Naive thymus-derived CD4-positive, alpha-beta T cell (primary cell): Measurements from ENCODE around the gene L3MBTL2. TPM values are rescaled to one million over a fixed set of nuclear protein-coding genes. Genes with fewer than 3 reads are reported as not detected.

ENCODE experiments used
- ATAC-seq: fragments of 150-1000 bp; cut with Tn5 transposase; 2 replicates; pipeline ENCODE4 v1.10.0; 2021; ENCODE audit warnings: mild to moderate bottlenecking, moderate library complexity
- CTCF ChIA-PET: fragments of 350-600 bp; sonication (Branson Sonifier 250); formaldehyde crosslinking; loops from one replicate; lab custom pipeline; 2021; ENCODE audit warnings: antibody characterized with exemption; lab: Charles Lee
- POLR2A ChIA-PET: fragments of 350-600 bp; sonication (Branson Sonifier 250); formaldehyde crosslinking; loops from one replicate; lab custom pipeline; 2021; ENCODE audit warnings: antibody characterized with exemption, inconsistent platforms; lab: Charles Lee
- DNase-seq, 9 donors: peaks; one replicate each; pipeline versions ENCODE4 v3.0.0 to v3.0.0-alpha.2; 2020 to 2022; ENCODE audit warnings: mixed read lengths in 1 of 9
- H3K27ac ChIP-seq: one replicate; pipeline ENCODE4 v1.7.0; 2013; ENCODE audit warnings: mild to moderate bottlenecking, low read depth, low read length, moderate library complexity
- H3K27me3 ChIP-seq, 2 donors: one replicate each; pipeline ENCODE4 v1.7.0; 2013; ENCODE audit warnings: low read length in 2 of 2, mild to moderate bottlenecking in 2 of 2, moderate library complexity in 2 of 2; ENCODE audit not compliant: control insufficient read depth in 2 of 2, insufficient read depth in 2 of 2
- H3K36me3 ChIP-seq, 3 experiments: 1 replicate in 2 of 3; 2 replicates in 1 of 3; pipeline ENCODE4 v1.7.0; 2013; ENCODE audit warnings: low read length in 3 of 3, mild to moderate bottlenecking in 3 of 3, moderate library complexity in 1 of 3; ENCODE audit not compliant: insufficient read depth in 3 of 3, control insufficient read depth in 2 of 3
- H3K4me1 ChIP-seq, 2 donors: one replicate each; pipeline ENCODE4 v1.7.0; 2013; ENCODE audit warnings: low read length in 2 of 2, mild to moderate bottlenecking in 2 of 2, moderate library complexity in 1 of 2; ENCODE audit not compliant: control insufficient read depth in 2 of 2, insufficient read depth in 2 of 2
- H3K4me3 ChIP-seq: 2 replicates; pipeline ENCODE4 v1.7.0; 2013; ENCODE audit warnings: mild to moderate bottlenecking, low read length
- H3K9me3 ChIP-seq, 3 experiments: 1 replicate in 2 of 3; 2 replicates in 1 of 3; pipeline ENCODE4 v1.7.0; 2013; ENCODE audit warnings: low read length in 3 of 3; ENCODE audit not compliant: control insufficient read depth in 2 of 3
- H3K27ac Mint-ChIP-seq, 9 donors: one replicate each; pipeline ENCODE4 v1.8.0; 2020 to 2022; ENCODE audit warnings: mixed read lengths in 9 of 9, mild to moderate bottlenecking in 8 of 9, moderate library complexity in 5 of 9, inconsistent platforms in 2 of 9
- H3K27me3 Mint-ChIP-seq, 5 donors: one replicate each; pipeline ENCODE4 v1.8.0; 2021 to 2022; ENCODE audit warnings: mixed read lengths in 5 of 5, mild to moderate bottlenecking in 1 of 5
- H3K36me3 Mint-ChIP-seq, 5 donors: one replicate each; pipeline ENCODE4 v1.8.0; 2020 to 2022; ENCODE audit warnings: mixed read lengths in 5 of 5, mild to moderate bottlenecking in 3 of 5, inconsistent platforms in 1 of 5
- H3K4me1 Mint-ChIP-seq, 7 donors: one replicate each; pipeline ENCODE4 v1.8.0; 2020 to 2022; ENCODE audit warnings: mixed read lengths in 7 of 7, mild to moderate bottlenecking in 3 of 7, inconsistent platforms in 1 of 7
- H3K4me3 Mint-ChIP-seq, 10 donors: one replicate each; pipeline ENCODE4 v1.8.0; 2020 to 2022; ENCODE audit warnings: mild to moderate bottlenecking in 10 of 10, mixed read lengths in 10 of 10, moderate library complexity in 6 of 10, inconsistent platforms in 2 of 10
- H3K9me3 Mint-ChIP-seq, 11 donors: one replicate each; pipeline ENCODE4 v1.8.0; 2020 to 2022; ENCODE audit warnings: mixed read lengths in 11 of 11, mild to moderate bottlenecking in 4 of 11, inconsistent platforms in 1 of 11, moderate library complexity in 1 of 11
- intact Hi-C, 2 donors: fragments of 100-400 bp; cut with micrococcal nuclease; formaldehyde crosslinking; loops; one replicate each; pipeline ENCODE4 v1.15.1; 2023
- polyA plus RNA-seq, 2 donors: library from polyadenylated mRNA; unstranded; fragments of 300-500 nt; fragmentation: Illumina TruSeq; gene quantifications; one replicate each; pipeline ENCODE4 v1.2.3, GENCODE V29; 2021
- total RNA-seq, 6 experiments: library from RNA in 5 of 6; stranded (reverse) in 5 of 6; gene quantifications; 1 replicate in 5 of 6; 2 replicates in 1 of 6; pipeline ENCODE4 v1.2.3 and lab custom pipeline; 2021 to 2026

L3MBTL2 gene
- total RNA-seq (10 to 100 TPM; 31.6 to 45.9 (median 43.3) TPM), polyA plus RNA-seq (10 to 100 TPM; 31.8 to 42.3 TPM), total RNA-seq (lab: John Stamatoyannopoulos, UW) (67.0 reads per million, percentile 77 among the genes with 10 or more reads in this experiment)

- intact Hi-C loops: loop anchor here (1.0 to 10.0 kb wide), 13 partner anchors 8 to 570 kb away; partner anchors contain the start of genes RANGAP1 (in 2 of the 2), RBX1 (in 2 of the 2), TEF (in 2 of the 2) and DESI1 (in 1 of the 2)
- POLR2A ChIA-PET: no interaction called here
- H3K9me3 ChIP-seq: no peaks in the 10 kb centered on the region
- Mint-ChIP-seq H3K27ac (peak within 1 kb of the TSS; percentile 88 to 98 (median 92)), H3K36me3 (peaks cover 0 to 9% (median 5%) of the 10 kb centered on the region in 5 donors), H3K27me3 (peaks cover 0 to 26% (median 0%) of the 10 kb centered on the region in 5 donors), H3K9me3 (no peaks in the 10 kb centered on the region), H3K4me1 (peaks cover 10 to 40% (median 36%) of the 10 kb centered on the region in 7 donors), H3K4me3 (peak within 1 kb of the TSS; percentile 87 to 100 (median 96))
- CTCF ChIA-PET: no interaction called here
- peak within 1 kb of the TSS; percentile 85 for H3K27ac ChIP-seq
- H3K27me3 ChIP-seq: no peaks in the 10 kb centered on the region
- peak; percentile 89 to 99 (median 97) for DNase-seq
- peak; percentile 100 for ATAC-seq
- peaks cover 0 to 17% (median 0%) of the 10 kb centered on the region in 3 experiments for H3K36me3 ChIP-seq
- peak within 1 kb of the TSS; percentile 94 for H3K4me3 ChIP-seq
- peaks cover 4 to 10% of the 10 kb centered on the region in 2 donors for H3K4me1 ChIP-seq
Measured at GRCh38 chr22:41204992-41205900, at the start of gene L3MBTL2. Gene L3MBTL2 (plus strand): TSS chr22:41205312. CDS start chr22:41205363, 51 bp downstream.

- CTCF ChIA-PET: interaction anchor here (0.8 kb wide), 1 partner anchor 234 kb away, joined by 3 read pairs; no protein-coding TSS in a partner anchor
- H3K4me1 ChIP-seq: no peaks in the 10 kb centered on the region
- Mint-ChIP-seq H3K27me3 (no peaks in the 10 kb centered on the region), H3K4me1 (peaks cover 0 to 8% (median 0%) of the 10 kb centered on the region in 7 donors), H3K36me3 (peaks cover 0 to 44% (median 33%) of the 10 kb centered on the region in 5 donors), H3K4me3 (no peak overlapping the region), H3K27ac (peak overlapping the region in 2 of 9 donors; percentile 20 to 54), H3K9me3 (peaks cover 0 to 1% (median 0%) of the 10 kb centered on the region in 11 donors)
- intact Hi-C loops: no loop called here
- ATAC-seq: no peak
- H3K36me3 ChIP-seq: peaks cover 50 to 100% (median 64%) of the 10 kb centered on the region in 3 experiments
- no peak for DNase-seq
- H3K9me3 ChIP-seq: no peaks in the 10 kb centered on the region
- no peak overlapping the region for H3K27ac ChIP-seq
- no peaks in the 10 kb centered on the region for H3K27me3 ChIP-seq
- POLR2A ChIA-PET: no interaction called here
- no peak overlapping the region for H3K4me3 ChIP-seq
Measured at GRCh38 chr22:41157083-41157482, 48.0 kb upstream of the L3MBTL2 start.

- ChIA-PET CTCF (interaction anchor here (0.6 kb wide), 1 partner anchor 14 kb away, joined by 5 read pairs; no protein-coding TSS in a partner anchor), POLR2A (interaction anchor here (0.6 kb wide), 1 partner anchor 10 kb away, joined by 3 read pairs; no protein-coding TSS in a partner anchor)
- no peaks in the 10 kb centered on the region for H3K9me3 ChIP-seq
- no peaks in the 10 kb centered on the region for H3K27me3 ChIP-seq
- H3K9me3 Mint-ChIP-seq: no peaks in the 10 kb centered on the region
- no peak for ATAC-seq
- no peak overlapping the region for H3K27ac ChIP-seq
- intact Hi-C loops: no loop called here
- H3K36me3 Mint-ChIP-seq: peaks cover 15 to 50% (median 41%) of the 10 kb centered on the region in 5 donors
- H3K4me3 ChIP-seq: no peak overlapping the region
- no peak overlapping the region for H3K4me3 Mint-ChIP-seq
- no peaks in the 10 kb centered on the region for H3K4me1 ChIP-seq
- H3K36me3 ChIP-seq: peaks cover 20 to 83% (median 25%) of the 10 kb centered on the region in 3 experiments
- no peaks in the 10 kb centered on the region for H3K27me3 Mint-ChIP-seq
- H3K4me1 Mint-ChIP-seq: peaks cover 0 to 11% (median 6%) of the 10 kb centered on the region in 7 donors
- peak overlapping the region in 4 of 9 donors; percentile 1 to 53 (median 18) for H3K27ac Mint-ChIP-seq
- DNase-seq: no peak
Measured at GRCh38 chr22:41169157-41169556, 36.0 kb upstream of the L3MBTL2 start.

GRCh38 chr22:41171996-41172395 is 33.1 kb upstream of the L3MBTL2 start:
- H3K9me3 ChIP-seq: no peaks in the 10 kb centered on the region
- H3K4me1 Mint-ChIP-seq: peaks cover 4 to 33% (median 28%) of the 10 kb centered on the region in 7 donors
- peaks cover 15 to 55% (median 42%) of the 10 kb centered on the region in 5 donors for H3K36me3 Mint-ChIP-seq
- peaks cover 20 to 84% (median 26%) of the 10 kb centered on the region in 3 experiments for H3K36me3 ChIP-seq
- H3K4me3 ChIP-seq: no peak overlapping the region
- intact Hi-C loops: no loop called here
- no peak overlapping the region for H3K27ac ChIP-seq
- ATAC-seq: no peak
- no peaks in the 10 kb centered on the region for H3K9me3 Mint-ChIP-seq
- H3K27me3 ChIP-seq: no peaks in the 10 kb centered on the region
- ChIA-PET CTCF (no interaction called here), POLR2A (interaction anchor here (0.7 to 0.8 kb wide), 2 partner anchors 24 to 754 kb away, joined by 3 to 4 read pairs; no protein-coding TSS in a partner anchor)
- DNase-seq: no peak
- peak overlapping the region in 1 of 9 donors; percentile 7 for H3K27ac Mint-ChIP-seq
- no peaks in the 10 kb centered on the region for H3K27me3 Mint-ChIP-seq
- H3K4me1 ChIP-seq: no peaks in the 10 kb centered on the region
- no peak overlapping the region for H3K4me3 Mint-ChIP-seq

- Mint-ChIP-seq H3K4me1 (peaks cover 4 to 33% (median 28%) of the 10 kb centered on the region in 7 donors), H3K27ac (peak overlapping the region in 4 of 9 donors; percentile 45 to 73 (median 64)), H3K36me3 (peaks cover 13 to 44% (median 30%) of the 10 kb centered on the region in 5 donors), H3K9me3 (no peaks in the 10 kb centered on the region), H3K27me3 (no peaks in the 10 kb centered on the region), H3K4me3 (no peak overlapping the region)
- no peaks in the 10 kb centered on the region for H3K4me1 ChIP-seq
- intact Hi-C loops: loop anchor here in 1 of 2 donors (2.0 kb wide), 1 partner anchor 21 kb away; no protein-coding TSS in a partner anchor
- no peak for ATAC-seq
- ChIA-PET POLR2A (interaction anchor here (0.7 to 1.1 kb wide), 2 partner anchors 27 to 1105 kb away, joined by 3 to 5 read pairs; no protein-coding TSS in a partner anchor), CTCF (no interaction called here)
- H3K9me3 ChIP-seq: no peaks in the 10 kb centered on the region
- H3K27me3 ChIP-seq: no peaks in the 10 kb centered on the region
- no peak overlapping the region for H3K27ac ChIP-seq
- no peak for DNase-seq
- H3K4me3 ChIP-seq: no peak overlapping the region
- peaks cover 21 to 78% (median 26%) of the 10 kb centered on the region in 3 experiments for H3K36me3 ChIP-seq
Measured at GRCh38 chr22:41175546-41175945, 29.6 kb upstream of the L3MBTL2 start.

GRCh38 chr22:41177040-41177621 is 28.0 kb upstream of the L3MBTL2 start:
- ATAC-seq (no peak), DNase-seq (no peak)
- CTCF ChIA-PET: no interaction called here
- H3K27me3 ChIP-seq: no peaks in the 10 kb centered on the region
- H3K36me3 ChIP-seq: peaks cover 21 to 69% (median 26%) of the 10 kb centered on the region in 3 experiments
- H3K9me3 Mint-ChIP-seq: no peaks in the 10 kb centered on the region
- H3K4me1 ChIP-seq: no peaks in the 10 kb centered on the region
- no peak overlapping the region for H3K4me3 ChIP-seq
- H3K9me3 ChIP-seq: no peaks in the 10 kb centered on the region
- intact Hi-C loops: no loop called here
- no peak overlapping the region for H3K27ac Mint-ChIP-seq
- H3K36me3 Mint-ChIP-seq: peaks cover 13 to 41% (median 30%) of the 10 kb centered on the region in 5 donors
- peak overlapping the region in 1 of 10 donors; percentile 7 for H3K4me3 Mint-ChIP-seq
- H3K27ac ChIP-seq: no peak overlapping the region
- H3K27me3 Mint-ChIP-seq: no peaks in the 10 kb centered on the region
- POLR2A ChIA-PET: interaction anchor here (1.1 kb wide), 1 partner anchor 26 kb away, joined by 5 read pairs; no protein-coding TSS in a partner anchor
- H3K4me1 Mint-ChIP-seq: peaks cover 4 to 40% (median 28%) of the 10 kb centered on the region in 7 donors
